Neural progenitor cell (in vitro differentiated cells): ENCODE data around the gene NFIA. TPM values are rescaled to one million over a fixed set of nuclear protein-coding genes. Genes with fewer than 3 reads are reported as not detected.

Source experiments
- DNase-seq: peaks from one replicate; pipeline ENCODE4 v3.0.0-alpha.2; 2016; ENCODE audit warnings: low spot score
- H2AFZ ChIP-seq: fragments of 200-600 bp; sonication (generic); replicated peaks from 2 replicates; pipeline ENCODE4 v1.6.1; 2016; ENCODE audit warnings: antibody characterized with exemption
- H3F3A ChIP-seq: fragments of 200-600 bp; sonication (generic); 2 replicates; pipeline ENCODE4 v1.6.1; 2016; ENCODE audit warnings: antibody characterized with exemption, low read depth
- H3K27ac ChIP-seq: fragments of 200-600 bp; sonication (generic); 2 replicates; pipeline ENCODE4 v1.5.1; 2016; ENCODE audit warnings: mild to moderate bottlenecking
- H3K27me3 ChIP-seq: fragments of 200-600 bp; sonication (generic); 2 replicates; pipeline ENCODE4 v1.6.1; 2016; ENCODE audit warnings: mild to moderate bottlenecking, moderate library complexity
- H3K36me3 ChIP-seq: fragments of 200-600 bp; sonication (generic); 2 replicates; pipeline ENCODE4 v1.5.1; 2016
- H3K4me1 ChIP-seq: fragments of 200-600 bp; sonication (generic); 2 replicates; pipeline ENCODE4 v1.6.1; 2016; ENCODE audit warnings: mixed run types
- H3K4me2 ChIP-seq: fragments of 200-600 bp; sonication (generic); 2 replicates; pipeline ENCODE4 v1.6.1; 2016
- H3K4me3 ChIP-seq: fragments of 200-600 bp; sonication (generic); 2 replicates; pipeline ENCODE4 v1.5.1; 2016
- H3K79me2 ChIP-seq: fragments of 200-600 bp; sonication (generic); 2 replicates; pipeline ENCODE4 v1.6.1; 2016; ENCODE audit warnings: low read depth
- H3K9ac ChIP-seq: fragments of 200-600 bp; sonication (generic); 2 replicates; pipeline ENCODE4 v1.6.1; 2016
- H3K9me3 ChIP-seq: fragments of 200-600 bp; sonication (generic); 2 replicates; pipeline ENCODE4 v1.5.1; 2016; ENCODE audit warnings: low read depth
- H4K20me1 ChIP-seq: fragments of 200-600 bp; sonication (generic); 2 replicates; pipeline ENCODE4 v1.6.1; 2016; ENCODE audit warnings: low read depth
- H3K27ac Mint-ChIP-seq: 3 replicates; pipeline ENCODE4 v1.8.0; 2021; ENCODE audit warnings: mixed read lengths
- H3K27me3 Mint-ChIP-seq: 2 replicates; pipeline ENCODE4 v1.8.0; 2022; ENCODE audit warnings: low read depth, mild to moderate bottlenecking, inconsistent platforms, moderate library complexity, mixed read lengths; ENCODE audit not compliant: insufficient read depth
- H3K36me3 Mint-ChIP-seq: 3 replicates; pipeline ENCODE4 v1.8.0; 2021; ENCODE audit warnings: mixed read lengths
- H3K4me1 Mint-ChIP-seq: 3 replicates; pipeline ENCODE4 v1.8.0; 2021; ENCODE audit warnings: mixed read lengths
- H3K4me3 Mint-ChIP-seq: 3 replicates; pipeline ENCODE4 v1.8.0; 2021; ENCODE audit warnings: mild to moderate bottlenecking, moderate library complexity, mixed read lengths
- H3K9me3 Mint-ChIP-seq: 3 replicates; pipeline ENCODE4 v1.8.0; 2020; ENCODE audit warnings: mixed read lengths
- EZH2 ChIP-seq: fragments of 200-600 bp; sonication (generic); IDR thresholded peaks from 2 replicates; pipeline ENCODE4 v1.6.1; 2017; ENCODE audit warnings: antibody characterized with exemption, mild to moderate bottlenecking, moderate library complexity
- EZH2phosphoT487 ChIP-seq: fragments of 200-600 bp; sonication (generic); IDR thresholded peaks from 2 replicates; pipeline ENCODE4 v1.6.1; 2017; ENCODE audit warnings: antibody characterized with exemption
- total RNA-seq: library from RNA; depleted of rRNA; stranded (reverse); fragments of >200 nt; gene quantifications from 2 replicates; pipeline ENCODE4 v1.2.3, GENCODE V29; 2015; ENCODE audit warnings: low replicate concordance
- TF ChIP-seq, protein P1 (sequence below): fragments of 200-600 bp; sonication (generic); IDR thresholded peaks from 2 replicates; pipeline ENCODE4 v1.5.1; 2017; ENCODE audit warnings: antibody characterized with exemption, mild to moderate bottlenecking

NFIA gene
- total RNA-seq, 1 donor from 2014 or later: 5.3 TPM

DNA sequence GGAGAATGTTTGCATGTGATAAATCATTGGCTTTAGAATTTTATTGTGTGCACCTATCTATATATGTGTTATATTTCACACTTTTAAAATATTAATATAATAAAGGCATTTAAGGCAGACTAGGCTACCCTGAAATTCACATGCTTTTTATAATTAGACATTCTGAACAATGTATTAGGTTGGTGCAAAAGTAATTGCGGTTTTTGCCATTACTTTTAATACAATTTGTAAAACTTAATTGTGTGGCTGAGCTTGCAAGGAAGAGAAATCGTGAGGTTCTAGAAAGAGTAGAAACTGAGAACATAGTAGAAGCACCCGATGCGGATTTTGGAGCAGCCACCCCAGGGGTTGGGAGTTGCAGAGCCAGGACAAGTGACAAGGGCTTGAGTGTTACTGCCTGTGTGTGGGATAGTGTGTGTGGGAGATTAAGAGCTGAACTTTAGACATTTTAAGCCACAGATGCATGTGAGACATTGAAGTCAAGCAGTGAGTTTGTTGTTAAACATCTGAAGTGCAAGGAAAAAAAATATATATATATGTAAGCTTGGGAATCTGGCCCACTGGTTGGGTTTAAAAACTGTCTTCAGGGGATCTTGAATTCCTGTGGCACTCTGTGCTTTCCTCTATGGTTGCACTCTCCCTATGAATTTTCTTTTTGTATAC, 398.0 kb downstream of the NFIA start:
- Histone ChIP-seq H2AFZ (no peak overlapping the region), H3K9ac (no peak overlapping the region), H3K27ac (no peak overlapping the region), H3K27me3 (peaks cover 70% of the 10 kb centered on the region), H3F3A (no peaks in the 10 kb centered on the region), H3K4me3 (no peak overlapping the region), H3K79me2 (no peaks in the 10 kb centered on the region), H3K9me3 (no peaks in the 10 kb centered on the region), H3K36me3 (no peaks in the 10 kb centered on the region), H3K4me1 (peaks cover 8% of the 10 kb centered on the region), H3K4me2 (no peak overlapping the region), H4K20me1 (no peaks in the 10 kb centered on the region)
- Mint-ChIP-seq H3K9me3 (no peaks in the 10 kb centered on the region), H3K27ac (no peak overlapping the region), H3K36me3 (no peaks in the 10 kb centered on the region), H3K27me3 (peaks cover 3% of the 10 kb centered on the region), H3K4me3 (no peak overlapping the region), H3K4me1 (peaks cover 13% of the 10 kb centered on the region)
- TF ChIP-seq EZH2phosphoT487 (no peak), EZH2 (no peak)
- TF ChIP-seq, protein P1, sequence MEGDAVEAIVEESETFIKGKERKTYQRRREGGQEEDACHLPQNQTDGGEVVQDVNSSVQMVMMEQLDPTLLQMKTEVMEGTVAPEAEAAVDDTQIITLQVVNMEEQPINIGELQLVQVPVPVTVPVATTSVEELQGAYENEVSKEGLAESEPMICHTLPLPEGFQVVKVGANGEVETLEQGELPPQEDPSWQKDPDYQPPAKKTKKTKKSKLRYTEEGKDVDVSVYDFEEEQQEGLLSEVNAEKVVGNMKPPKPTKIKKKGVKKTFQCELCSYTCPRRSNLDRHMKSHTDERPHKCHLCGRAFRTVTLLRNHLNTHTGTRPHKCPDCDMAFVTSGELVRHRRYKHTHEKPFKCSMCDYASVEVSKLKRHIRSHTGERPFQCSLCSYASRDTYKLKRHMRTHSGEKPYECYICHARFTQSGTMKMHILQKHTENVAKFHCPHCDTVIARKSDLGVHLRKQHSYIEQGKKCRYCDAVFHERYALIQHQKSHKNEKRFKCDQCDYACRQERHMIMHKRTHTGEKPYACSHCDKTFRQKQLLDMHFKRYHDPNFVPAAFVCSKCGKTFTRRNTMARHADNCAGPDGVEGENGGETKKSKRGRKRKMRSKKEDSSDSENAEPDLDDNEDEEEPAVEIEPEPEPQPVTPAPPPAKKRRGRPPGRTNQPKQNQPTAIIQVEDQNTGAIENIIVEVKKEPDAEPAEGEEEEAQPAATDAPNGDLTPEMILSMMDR: no peak
- no peak for DNase-seq

DNA sequence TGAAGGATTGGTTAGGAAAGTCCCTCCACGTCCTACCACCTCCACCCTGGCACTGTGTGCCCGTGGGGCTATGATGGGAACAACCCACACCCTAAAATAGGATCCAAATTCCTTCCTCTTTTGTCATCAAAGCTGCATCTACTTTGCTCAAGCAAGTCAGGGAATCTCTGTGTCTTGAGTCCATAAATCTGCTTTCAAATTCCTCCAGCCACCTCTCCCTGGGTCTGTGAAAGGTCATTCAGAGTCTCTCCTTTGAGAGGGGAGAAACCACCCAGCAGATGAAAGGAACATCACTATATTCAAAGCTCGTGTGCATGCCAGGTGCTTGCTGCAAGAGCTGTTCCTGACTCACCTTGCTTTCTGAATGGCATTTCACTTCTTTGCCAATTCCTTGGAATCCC, 399.0 kb downstream of the NFIA start:
- H3K36me3 ChIP-seq: no peaks in the 10 kb centered on the region
- Mint-ChIP-seq H3K36me3 (no peaks in the 10 kb centered on the region), H3K9me3 (no peaks in the 10 kb centered on the region), H3K27ac (no peak overlapping the region), H3K4me1 (peaks cover 13% of the 10 kb centered on the region), H3K4me3 (no peak overlapping the region), H3K27me3 (peaks cover 3% of the 10 kb centered on the region)
- H2AFZ ChIP-seq: no peak overlapping the region
- no peaks in the 10 kb centered on the region for H4K20me1 ChIP-seq
- DNase-seq: no peak
- no peak overlapping the region for H3K4me3 ChIP-seq
- no peaks in the 10 kb centered on the region for H3K79me2 ChIP-seq
- no peaks in the 10 kb centered on the region for H3F3A ChIP-seq
- H3K27ac ChIP-seq: no peak overlapping the region
- H3K9me3 ChIP-seq: no peaks in the 10 kb centered on the region
- TF ChIP-seq, protein P1: no peak
- TF ChIP-seq EZH2: no peak
- TF ChIP-seq EZH2phosphoT487: no peak
- H3K4me1 ChIP-seq: peaks cover 8% of the 10 kb centered on the region
- H3K4me2 ChIP-seq: no peak overlapping the region
- peaks cover 61% of the 10 kb centered on the region for H3K27me3 ChIP-seq
- H3K9ac ChIP-seq: no peak overlapping the region

DNA sequence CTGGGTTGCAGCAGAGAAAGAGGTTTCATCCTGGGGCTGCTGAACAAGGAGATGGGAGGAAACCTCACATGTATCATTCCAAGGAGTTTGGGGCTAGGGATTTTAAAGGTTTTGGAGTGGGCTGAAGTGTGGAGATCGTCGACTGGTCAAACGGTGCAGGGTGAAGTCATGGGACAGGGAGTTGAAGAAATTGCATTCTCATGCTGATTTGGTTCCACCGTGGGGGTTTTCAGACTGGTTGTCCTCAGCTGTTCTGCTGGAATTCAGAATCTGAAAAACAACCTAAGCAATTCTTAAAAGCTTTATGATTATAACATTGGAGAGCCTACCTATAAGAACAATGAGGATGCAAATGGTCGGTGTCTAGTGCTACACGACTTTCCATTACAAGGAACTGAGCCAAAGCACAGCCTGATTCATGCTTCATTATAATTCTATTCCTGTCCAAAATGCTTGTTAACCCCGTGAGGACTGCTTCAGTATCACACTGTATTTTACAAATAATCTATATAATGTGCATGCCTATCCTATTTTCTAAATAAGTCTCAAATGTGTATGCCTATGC, 399.9 kb downstream of the NFIA start:
- H3K27me3 Mint-ChIP-seq: peaks cover 3% of the 10 kb centered on the region
- TF ChIP-seq, protein P1: no peak
- TF ChIP-seq EZH2 (no peak), EZH2phosphoT487 (no peak)
- H3K79me2 ChIP-seq: no peaks in the 10 kb centered on the region

More for the DNA sequence above, 399.9 kb downstream of the NFIA start:
- Histone ChIP-seq H3K27me3 (peaks cover 51% of the 10 kb centered on the region), H3K4me1 (peaks cover 5% of the 10 kb centered on the region), H3F3A (no peaks in the 10 kb centered on the region), H3K36me3 (no peaks in the 10 kb centered on the region), H4K20me1 (no peaks in the 10 kb centered on the region), H3K27ac (no peak overlapping the region), H3K4me3 (no peak overlapping the region), H3K9ac (no peak overlapping the region), H3K9me3 (no peaks in the 10 kb centered on the region), H2AFZ (no peak overlapping the region), H3K4me2 (no peak overlapping the region)
- H3K4me1 Mint-ChIP-seq: peaks cover 13% of the 10 kb centered on the region
- no peak overlapping the region for H3K4me3 Mint-ChIP-seq
- H3K36me3 Mint-ChIP-seq: no peaks in the 10 kb centered on the region
- H3K27ac Mint-ChIP-seq: no peak overlapping the region
- DNase-seq: no peak
- no peaks in the 10 kb centered on the region for H3K9me3 Mint-ChIP-seq
